A549 treated with CORT108297 at 1 μM for 4 hours (cell line): ENCODE results near the gene PCCB. TPM values are rescaled to one million over a fixed set of nuclear protein-coding genes. Genes with fewer than 3 reads are reported as not detected.

Source experiments
- total RNA-seq: library from RNA; stranded (reverse); fragments of 200-300 nt; extraction: Qiagen RNA extraction; gene quantifications from 5 replicates; pipeline ENCODE4 v1.2.3, GENCODE V29; 2022

The PCCB gene
- 26.1 to 30.4 TPM (median 28.7 TPM) in 5 replicates for total RNA-seq

DNA sequence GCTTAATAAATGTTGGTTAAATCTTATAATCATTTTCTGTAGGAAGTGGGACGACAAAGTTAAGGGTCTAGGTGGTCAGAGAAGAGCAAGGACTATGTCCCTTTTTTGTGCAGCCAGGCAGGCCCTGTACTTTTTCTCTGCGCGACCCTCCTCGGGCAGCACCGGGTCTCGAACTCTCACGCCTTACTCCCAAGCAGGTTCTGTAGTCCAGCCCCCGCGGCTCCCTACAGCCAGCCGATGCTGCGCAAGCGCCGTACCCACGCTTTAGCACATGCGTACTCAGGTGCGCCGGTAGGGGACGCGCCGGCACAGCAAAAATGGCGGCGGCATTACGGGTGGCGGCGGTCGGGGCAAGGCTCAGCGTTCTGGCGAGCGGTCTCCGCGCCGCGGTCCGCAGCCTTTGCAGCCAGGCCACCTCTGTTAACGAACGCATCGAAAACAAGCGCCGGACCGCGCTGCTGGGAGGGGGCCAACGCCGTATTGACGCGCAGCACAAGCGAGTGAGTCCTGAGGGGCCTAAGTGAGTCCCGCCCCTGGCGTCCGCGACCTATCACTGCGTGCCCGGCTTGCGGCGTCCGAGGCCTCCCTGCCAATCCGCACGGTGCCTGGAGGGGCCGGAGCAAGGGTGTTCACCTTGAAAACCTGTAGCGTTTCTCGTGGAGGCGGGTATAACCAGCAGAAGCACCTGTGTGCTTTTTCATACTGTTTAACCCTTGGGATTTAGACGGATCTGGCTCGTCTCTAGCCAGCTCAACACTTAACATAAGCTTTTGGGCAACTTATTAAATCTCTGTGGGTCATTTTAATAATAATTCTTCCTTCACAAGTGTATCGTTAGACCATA lies at the start of gene PCCB:
PCCB (plus strand) TSS at position 282 of the 844 bp plus-strand sequence; CDS start at position 318, 36 bp downstream.

Other genes with a start within 250 kb of the PCCB start
- gene MSL2, start 54.0 kb upstream of the PCCB start, total RNA-seq = 6.5 to 8.0 TPM (median 7.1 TPM) in 5 replicates